ENCODE data around the gene LAMA4. TPM values are rescaled to one million over a fixed set of nuclear protein-coding genes. Genes with fewer than 3 reads are reported as not detected.
A peak's percentile ranks its signal among the peaks of the same experiment; 100 is the strongest.

LAMA4 gene
- total and polyA plus RNA-seq, 2 of the 13 experiments (the other 11 are each of a cell fraction or from before 2014, with no cell fraction given): not detected

DNA sequence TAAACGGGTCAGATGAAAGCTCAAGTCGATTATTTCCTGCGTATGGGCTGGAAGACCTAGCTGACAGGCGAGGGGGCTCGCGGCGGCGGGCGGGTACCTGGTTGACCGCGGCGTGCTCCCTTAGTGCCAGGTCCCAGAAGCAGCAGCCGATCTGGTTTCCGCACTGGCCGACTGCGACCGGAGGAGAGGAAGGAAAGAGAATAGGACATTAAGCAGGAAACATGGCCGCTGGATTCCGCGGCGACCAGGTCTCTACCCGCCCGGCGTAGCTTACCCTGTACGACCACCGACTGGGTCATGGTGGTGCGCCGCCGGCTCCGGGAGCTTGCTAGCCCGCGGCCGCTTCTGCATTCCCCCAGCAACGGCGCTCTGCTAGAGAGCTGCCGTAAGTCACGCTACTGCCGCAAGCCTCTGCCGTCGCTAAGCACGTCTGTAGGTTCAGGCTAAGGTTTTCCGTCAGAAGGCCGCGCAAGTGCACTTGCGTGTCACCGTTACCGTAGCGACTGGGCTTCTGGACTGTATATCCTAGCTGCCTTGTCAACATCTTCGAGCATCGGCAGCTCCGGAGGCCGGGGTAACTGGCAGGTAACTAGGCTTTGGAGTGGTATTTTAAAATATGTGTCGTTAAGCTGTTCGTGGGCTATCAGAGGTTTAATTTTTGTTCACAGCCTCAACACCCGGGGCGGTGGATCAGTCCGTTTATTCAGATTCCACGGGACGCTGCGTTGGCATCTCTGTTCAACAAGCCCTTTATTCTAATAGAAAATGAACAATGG lies 167.0 kb downstream of the LAMA4 start, which contains the start of the genes FAM229B and TUBE1 (continued):
- TF ChIP-seq SNRNP70 (IDR thresholded peaks at IDR 0.05; ENCODE audit: low read depth, low read length): no peak
- no peak for TF ChIP-seq MBD4 (IDR thresholded peaks at IDR 0.05; ENCODE audit: borderline replicate concordance, low read length)
- TF ChIP-seq SATB2 (CRISPR knock-in tag; IDR thresholded peaks at IDR 0.05): no peak
- no peak for TF ChIP-seq ZNF720 (CRISPR knock-in tag; IDR thresholded peaks at IDR 0.05)
- peak; percentile 85 for TF ChIP-seq KDM2A (CRISPR knock-in tag; IDR thresholded peaks at IDR 0.05; ENCODE audit: borderline replicate concordance, low read depth)
- TF ChIP-seq FOSL2 (CRISPR knock-in tag; IDR thresholded peaks at IDR 0.05): no peak
- TF ChIP-seq PHF21A (CRISPR knock-in tag; IDR thresholded peaks at IDR 0.05): peak; percentile 64; the same call in 1 of the 2 replicates
- TF ChIP-seq HES4 (CRISPR knock-in tag; IDR thresholded peaks at IDR 0.05; ENCODE audit: borderline replicate concordance): peak; percentile 59; the same call in 1 of the 2 replicates
- no peak for TF ChIP-seq CCAR2 (optimal IDR thresholded peaks at IDR 0.05; ENCODE audit: low read depth, low read length)
- TF ChIP-seq KDM6A (CRISPR knock-in tag; IDR thresholded peaks at IDR 0.05; ENCODE audit: low read depth): 0 out of 2 replicates have a peak, but pooled peaks have one; percentile 8
- no peak for TF ChIP-seq EZH2 (conservative IDR thresholded peaks at IDR 0.05; ENCODE audit: low read depth, low read length)
- peak; percentile 47; the same call in 1 of the 2 replicates for TF ChIP-seq NFYB (CRISPR knock-in tag; IDR thresholded peaks at IDR 0.05)
- no peak for TF ChIP-seq ZNF414 (CRISPR knock-in tag; IDR thresholded peaks at IDR 0.05)
- 0 out of 2 replicates have a peak, but pooled peaks have one; percentile 30 for TF ChIP-seq ZNF800 (CRISPR knock-in tag; IDR thresholded peaks at IDR 0.05)
- no peak for TF ChIP-seq SETDB1 (CRISPR knock-in tag; IDR thresholded peaks at IDR 0.05; ENCODE audit: borderline replicate concordance)
- TF ChIP-seq ZNF703 (CRISPR knock-in tag; IDR thresholded peaks at IDR 0.05; ENCODE audit: borderline replicate concordance): no peak
- TF ChIP-seq JUND (CRISPR knock-in tag; IDR thresholded peaks at IDR 0.05): 0 out of 2 replicates have a peak, but pooled peaks have one; percentile 10
- no peak for TF ChIP-seq ZNF367 (CRISPR knock-in tag; IDR thresholded peaks at IDR 0.05; ENCODE audit: borderline replicate concordance)
- TF ChIP-seq, protein P1, sequence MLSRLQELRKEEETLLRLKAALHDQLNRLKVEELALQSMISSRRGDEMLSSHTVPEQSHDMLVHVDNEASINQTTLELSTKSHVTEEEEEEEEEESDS (CRISPR knock-in tag; IDR thresholded peaks at IDR 0.05; ENCODE audit: borderline replicate concordance): peak; percentile 52; the same call in 1 of the 2 replicates
- peak; percentile 54 for TF ChIP-seq MED1 (CRISPR knock-in tag; IDR thresholded peaks at IDR 0.05)
- TF ChIP-seq MBNL3 (CRISPR knock-in tag; conservative IDR thresholded peaks at IDR 0.05): no peak
- TF ChIP-seq ZNF569 (CRISPR knock-in tag; IDR thresholded peaks at IDR 0.05; ENCODE audit: borderline replicate concordance): peak; percentile 67; the same call in 1 of the 2 replicates
- TF ChIP-seq TBL1XR1 (IDR thresholded peaks at IDR 0.05; ENCODE audit: borderline replicate concordance, low read length, partially characterized antibody): no peak
- TF ChIP-seq DMTF1 (CRISPR knock-in tag; IDR thresholded peaks at IDR 0.05): no peak
- no peak; the same call in 1 of the 2 replicates for TF ChIP-seq ZNF3 (CRISPR knock-in tag; IDR thresholded peaks at IDR 0.05)
- peak; percentile 33; the same call in 1 of the 2 replicates for TF ChIP-seq MEF2D (CRISPR knock-in tag; IDR thresholded peaks at IDR 0.05)
